ENCODE measurements around the gene SCARF2.
"Not testable (repeated sequence)": the region's sequence is repeated elsewhere in the genome, so short reads cannot be mapped to it uniquely, and the experiment has no call there.

- TF ChIP-seq, protein P1, sequence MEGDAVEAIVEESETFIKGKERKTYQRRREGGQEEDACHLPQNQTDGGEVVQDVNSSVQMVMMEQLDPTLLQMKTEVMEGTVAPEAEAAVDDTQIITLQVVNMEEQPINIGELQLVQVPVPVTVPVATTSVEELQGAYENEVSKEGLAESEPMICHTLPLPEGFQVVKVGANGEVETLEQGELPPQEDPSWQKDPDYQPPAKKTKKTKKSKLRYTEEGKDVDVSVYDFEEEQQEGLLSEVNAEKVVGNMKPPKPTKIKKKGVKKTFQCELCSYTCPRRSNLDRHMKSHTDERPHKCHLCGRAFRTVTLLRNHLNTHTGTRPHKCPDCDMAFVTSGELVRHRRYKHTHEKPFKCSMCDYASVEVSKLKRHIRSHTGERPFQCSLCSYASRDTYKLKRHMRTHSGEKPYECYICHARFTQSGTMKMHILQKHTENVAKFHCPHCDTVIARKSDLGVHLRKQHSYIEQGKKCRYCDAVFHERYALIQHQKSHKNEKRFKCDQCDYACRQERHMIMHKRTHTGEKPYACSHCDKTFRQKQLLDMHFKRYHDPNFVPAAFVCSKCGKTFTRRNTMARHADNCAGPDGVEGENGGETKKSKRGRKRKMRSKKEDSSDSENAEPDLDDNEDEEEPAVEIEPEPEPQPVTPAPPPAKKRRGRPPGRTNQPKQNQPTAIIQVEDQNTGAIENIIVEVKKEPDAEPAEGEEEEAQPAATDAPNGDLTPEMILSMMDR (conservative IDR thresholded peaks at IDR 0.05; ENCODE audit: low read depth in 2 of 2): not testable (repeated sequence)
- not testable (repeated sequence) for TF ChIP-seq EZH2 (IDR thresholded peaks at IDR 0.05; ENCODE audit: low read depth, unreplicated experiment); EZH2phosphoT487 (IDR thresholded peaks at IDR 0.05; ENCODE audit: unreplicated experiment); POLR2AphosphoS5 (IDR thresholded peaks at IDR 0.05; ENCODE audit: low read depth); JUNB (IDR thresholded peaks at IDR 0.05; ENCODE audit: unreplicated experiment); ZNF331 (CRISPR knock-in tag; IDR thresholded peaks at IDR 0.05; ENCODE audit: low read depth); CREB1 (CRISPR knock-in tag; IDR thresholded peaks at IDR 0.05; ENCODE audit: low read depth)
- TF ChIP-seq, protein P2, sequence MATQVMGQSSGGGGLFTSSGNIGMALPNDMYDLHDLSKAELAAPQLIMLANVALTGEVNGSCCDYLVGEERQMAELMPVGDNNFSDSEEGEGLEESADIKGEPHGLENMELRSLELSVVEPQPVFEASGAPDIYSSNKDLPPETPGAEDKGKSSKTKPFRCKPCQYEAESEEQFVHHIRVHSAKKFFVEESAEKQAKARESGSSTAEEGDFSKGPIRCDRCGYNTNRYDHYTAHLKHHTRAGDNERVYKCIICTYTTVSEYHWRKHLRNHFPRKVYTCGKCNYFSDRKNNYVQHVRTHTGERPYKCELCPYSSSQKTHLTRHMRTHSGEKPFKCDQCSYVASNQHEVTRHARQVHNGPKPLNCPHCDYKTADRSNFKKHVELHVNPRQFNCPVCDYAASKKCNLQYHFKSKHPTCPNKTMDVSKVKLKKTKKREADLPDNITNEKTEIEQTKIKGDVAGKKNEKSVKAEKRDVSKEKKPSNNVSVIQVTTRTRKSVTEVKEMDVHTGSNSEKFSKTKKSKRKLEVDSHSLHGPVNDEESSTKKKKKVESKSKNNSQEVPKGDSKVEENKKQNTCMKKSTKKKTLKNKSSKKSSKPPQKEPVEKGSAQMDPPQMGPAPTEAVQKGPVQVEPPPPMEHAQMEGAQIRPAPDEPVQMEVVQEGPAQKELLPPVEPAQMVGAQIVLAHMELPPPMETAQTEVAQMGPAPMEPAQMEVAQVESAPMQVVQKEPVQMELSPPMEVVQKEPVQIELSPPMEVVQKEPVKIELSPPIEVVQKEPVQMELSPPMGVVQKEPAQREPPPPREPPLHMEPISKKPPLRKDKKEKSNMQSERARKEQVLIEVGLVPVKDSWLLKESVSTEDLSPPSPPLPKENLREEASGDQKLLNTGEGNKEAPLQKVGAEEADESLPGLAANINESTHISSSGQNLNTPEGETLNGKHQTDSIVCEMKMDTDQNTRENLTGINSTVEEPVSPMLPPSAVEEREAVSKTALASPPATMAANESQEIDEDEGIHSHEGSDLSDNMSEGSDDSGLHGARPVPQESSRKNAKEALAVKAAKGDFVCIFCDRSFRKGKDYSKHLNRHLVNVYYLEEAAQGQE (IDR thresholded peaks at IDR 0.05; ENCODE audit: unreplicated experiment): not testable (repeated sequence)
Observed at GRCh38 chr22:20483143-20483506, 45.5 kb upstream of the SCARF2 start.

All from GM23338 (cell line).